ENCODE measurements around the gene HELZ2.

The HELZ2 gene

GRCh38 chr20:63596423-63596822 is 22.4 kb upstream of the HELZ2 start:
- Histone ChIP-seq H3K9me3 (ENCODE audit: control insufficient read depth, insufficient read depth, low read length) (no peaks in the 10 kb centered on the region), H3K4me2 (ENCODE audit: low read length) (no peak overlapping the region), H3K4me1 (ENCODE audit: control insufficient read depth, low read length) (no peaks in the 10 kb centered on the region), H3K27ac (ENCODE audit: low read depth, low read length) (no peak overlapping the region), H3K36me3 (ENCODE audit: control insufficient read depth, low read length) (peaks cover 47% of the 10 kb centered on the region), H3K27me3 (ENCODE audit: control insufficient read depth, low read length) (no peaks in the 10 kb centered on the region), H3K4me3 (ENCODE audit: low read length) (no peak overlapping the region), H3K9me2 (replicated peaks; ENCODE audit: control insufficient read depth, low read length) (no peaks in the 10 kb centered on the region), H4K20me1 (ENCODE audit: control insufficient read depth, insufficient read depth, low read depth, low read length) (no peaks in the 10 kb centered on the region), H3K79me2 (ENCODE audit: control insufficient read depth, low read length) (no peaks in the 10 kb centered on the region), H3F3A (ENCODE audit: control insufficient read depth, insufficient read depth) (no peaks in the 10 kb centered on the region)
- TF ChIP-seq EZH2phosphoT487 (IDR thresholded peaks at IDR 0.05; ENCODE audit: borderline replicate concordance, low read length) (no peak), CTCF (IDR thresholded peaks at IDR 0.05; ENCODE audit: low read depth, low read length, poor library complexity, severe bottlenecking) (no peak)

GRCh38 chr20:63595416-63596127 is 21.5 kb upstream of the HELZ2 start:
- no peaks in the 10 kb centered on the region for H3K4me1 ChIP-seq (ENCODE audit: control insufficient read depth, low read length)
- no peaks in the 10 kb centered on the region for H4K20me1 ChIP-seq (ENCODE audit: control insufficient read depth, insufficient read depth, low read depth, low read length)
- H3F3A ChIP-seq (ENCODE audit: control insufficient read depth, insufficient read depth) = no peaks in the 10 kb centered on the region
- H3K79me2 ChIP-seq (ENCODE audit: control insufficient read depth, low read length) = no peaks in the 10 kb centered on the region
- peaks cover 43% of the 10 kb centered on the region for H3K36me3 ChIP-seq (ENCODE audit: control insufficient read depth, low read length)
- H3K9me3 ChIP-seq (ENCODE audit: control insufficient read depth, insufficient read depth, low read length) = no peaks in the 10 kb centered on the region
- no peak overlapping the region for H3K4me3 ChIP-seq (ENCODE audit: low read length)
- H3K4me2 ChIP-seq (ENCODE audit: low read length) = no peak overlapping the region
- no peak overlapping the region for H3K27ac ChIP-seq (ENCODE audit: low read depth, low read length)
- no peaks in the 10 kb centered on the region for H3K9me2 ChIP-seq (replicated peaks; ENCODE audit: control insufficient read depth, low read length)
- no peaks in the 10 kb centered on the region for H3K27me3 ChIP-seq (ENCODE audit: control insufficient read depth, low read length)
- no peak for TF ChIP-seq CTCF (IDR thresholded peaks at IDR 0.05; ENCODE audit: low read depth, low read length, poor library complexity, severe bottlenecking)
- TF ChIP-seq EZH2phosphoT487 (IDR thresholded peaks at IDR 0.05; ENCODE audit: borderline replicate concordance, low read length) = no peak

- no peaks in the 10 kb centered on the region for H3K4me1 ChIP-seq (ENCODE audit: control insufficient read depth, low read length)
- TF ChIP-seq EZH2phosphoT487 (IDR thresholded peaks at IDR 0.05; ENCODE audit: borderline replicate concordance, low read length) (no peak), CTCF (IDR thresholded peaks at IDR 0.05; ENCODE audit: low read depth, low read length, poor library complexity, severe bottlenecking) (no peak)
- H3K36me3 ChIP-seq (ENCODE audit: control insufficient read depth, low read length) = peaks cover 43% of the 10 kb centered on the region
- H3K4me2 ChIP-seq (ENCODE audit: low read length) = no peak overlapping the region
- no peaks in the 10 kb centered on the region for H3K9me2 ChIP-seq (replicated peaks; ENCODE audit: control insufficient read depth, low read length)
- H3F3A ChIP-seq (ENCODE audit: control insufficient read depth, insufficient read depth) = no peaks in the 10 kb centered on the region
- no peaks in the 10 kb centered on the region for H3K27me3 ChIP-seq (ENCODE audit: control insufficient read depth, low read length)
- H3K79me2 ChIP-seq (ENCODE audit: control insufficient read depth, low read length) = no peaks in the 10 kb centered on the region
- no peaks in the 10 kb centered on the region for H4K20me1 ChIP-seq (ENCODE audit: control insufficient read depth, insufficient read depth, low read depth, low read length)
- H3K27ac ChIP-seq (ENCODE audit: low read depth, low read length) = no peak overlapping the region
- no peak overlapping the region for H3K4me3 ChIP-seq (ENCODE audit: low read length)
- H3K9me3 ChIP-seq (ENCODE audit: control insufficient read depth, insufficient read depth, low read length) = no peaks in the 10 kb centered on the region
Measured at GRCh38 chr20:63594043-63594561, 20.1 kb upstream of the HELZ2 start.

Measured in DOHH2 (cell line).